ENCODE measurements around the gene BUB3.
"Not testable (repeated sequence)": the region's sequence is repeated elsewhere in the genome, so short reads cannot be mapped to it uniquely, and the experiment has no call there.

BUB3 gene

DNA sequence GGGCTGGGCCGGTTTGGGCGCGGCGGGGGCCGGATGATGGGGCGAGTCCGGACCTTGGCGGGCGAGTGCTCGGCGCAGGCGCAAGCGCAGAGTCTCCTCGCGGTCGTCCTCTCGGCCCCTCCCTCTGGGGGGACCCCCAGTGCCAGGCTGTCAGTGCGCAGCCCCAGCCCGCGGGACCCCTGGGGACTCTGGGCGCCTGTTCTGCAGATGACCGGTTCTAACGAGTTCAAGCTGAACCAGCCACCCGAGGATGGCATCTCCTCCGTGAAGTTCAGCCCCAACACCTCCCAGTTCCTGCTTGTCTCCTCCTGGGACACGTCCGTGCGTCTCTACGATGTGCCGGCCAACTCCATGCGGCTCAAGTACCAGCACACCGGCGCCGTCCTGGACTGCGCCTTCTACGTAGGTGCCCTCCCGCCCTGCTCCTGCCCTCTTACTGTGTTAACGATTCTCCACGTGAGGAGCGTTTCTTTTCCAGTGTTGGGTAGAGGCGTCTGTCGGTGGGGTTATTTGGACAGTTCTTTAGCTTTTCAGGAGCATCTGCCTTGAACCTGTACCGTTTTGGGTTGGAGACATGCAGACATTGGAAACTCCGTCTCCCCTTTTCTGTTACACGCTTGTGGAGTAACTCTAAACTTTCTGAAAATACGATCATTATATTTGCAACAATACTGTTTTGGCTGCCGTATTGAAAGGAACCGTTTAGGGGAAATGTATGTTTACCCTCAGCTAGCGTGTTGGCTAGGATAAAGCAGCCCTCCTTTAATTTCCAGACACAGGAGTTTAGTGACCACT is 706 bp downstream of the BUB3 start:
- peak; percentile 74 for DNase-seq

DNA sequence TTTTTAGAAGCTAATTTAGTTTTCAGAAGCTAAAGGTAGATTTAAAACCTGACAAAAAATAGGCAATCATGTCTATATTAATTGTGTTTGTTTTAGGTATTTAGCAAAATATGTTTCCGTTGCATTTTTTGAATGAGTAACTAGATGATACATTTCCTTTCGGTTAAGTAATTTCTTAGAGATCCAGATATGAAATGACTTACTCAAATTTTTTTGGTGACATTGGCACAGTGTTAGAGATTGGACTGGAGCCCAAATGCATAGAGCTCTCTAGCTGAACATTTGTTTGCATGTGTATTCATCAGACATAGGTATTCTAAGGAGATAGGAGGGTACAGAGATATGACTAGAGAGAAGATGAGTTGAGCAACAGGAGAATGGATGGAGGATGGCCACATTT is 1.9 kb downstream of the BUB3 start:
- no peak for DNase-seq

- no peak for DNase-seq
Measured at GRCh38 chr10:123157210-123157609, 3.0 kb downstream of the BUB3 start.

DNA sequence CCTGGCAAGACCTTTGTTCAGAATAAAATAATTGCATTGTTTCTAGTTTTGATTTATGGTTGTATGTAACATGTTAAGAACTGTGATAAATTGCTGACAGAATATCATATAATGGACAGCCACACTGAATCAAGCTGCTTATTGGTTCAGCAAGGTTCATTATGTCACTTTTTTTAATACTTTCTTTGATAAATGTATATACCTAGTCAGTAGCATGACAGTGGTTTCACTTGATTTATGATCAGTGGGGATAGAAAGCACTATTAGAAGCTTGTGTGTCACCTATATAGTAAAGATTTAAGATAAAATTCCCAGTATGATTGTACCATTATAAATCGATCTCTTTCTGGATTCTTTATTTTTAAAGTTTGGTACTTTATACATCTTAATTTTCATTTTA is 4.5 kb downstream of the BUB3 start:
- DNase-seq: no peak

- no peak for DNase-seq
Measured at GRCh38 chr10:123160311-123160980, 6.2 kb downstream of the BUB3 start.

DNA sequence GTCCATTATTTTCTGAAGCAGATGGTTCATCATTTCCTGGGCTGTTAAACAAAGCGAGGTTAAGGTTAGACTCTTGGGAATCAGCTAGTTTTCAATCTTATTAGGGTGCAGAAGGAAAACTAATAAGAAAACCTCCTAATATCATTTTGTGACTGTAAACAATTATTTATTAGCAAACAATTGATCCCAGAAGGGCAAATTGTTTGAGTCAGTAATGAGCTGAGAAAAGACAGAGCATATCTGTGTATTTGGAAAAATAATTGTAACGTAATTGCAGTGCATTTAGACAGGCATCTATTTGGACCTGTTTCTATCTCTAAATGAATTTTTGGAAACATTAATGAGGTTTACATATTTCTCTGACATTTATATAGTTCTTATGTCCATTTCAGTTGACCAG is 10.1 kb downstream of the BUB3 start:
- DNase-seq: no peak

- DNase-seq: no peak
Measured at GRCh38 chr10:123165445-123166072, 11.4 kb downstream of the BUB3 start.

GRCh38 chr10:123166618-123167017 is 12.4 kb downstream of the BUB3 start:
- no peak for DNase-seq

DNA sequence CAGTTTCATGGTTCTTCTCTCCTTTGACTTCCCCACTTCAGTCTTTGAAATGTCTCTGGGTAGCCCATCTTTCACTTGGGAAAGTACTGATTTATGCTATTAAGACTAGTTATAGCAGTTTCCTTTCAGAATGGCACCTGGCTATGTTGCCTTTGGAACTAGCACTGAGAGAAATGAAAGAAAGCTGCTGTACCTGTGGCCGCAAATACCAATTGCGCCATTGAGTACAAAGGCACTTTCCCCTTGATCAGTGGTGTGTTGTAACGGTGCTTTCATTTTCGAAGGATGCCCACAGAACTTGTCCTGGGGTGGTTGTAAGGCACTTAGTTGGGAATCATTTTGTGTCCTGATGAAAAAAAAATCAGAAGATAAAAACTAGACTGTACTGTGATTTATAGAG is 16.8 kb downstream of the BUB3 start:
- no peak for DNase-seq

- not testable (repeated sequence) for DNase-seq
Measured at GRCh38 chr10:123171616-123172015, 17.4 kb downstream of the BUB3 start.

DNA sequence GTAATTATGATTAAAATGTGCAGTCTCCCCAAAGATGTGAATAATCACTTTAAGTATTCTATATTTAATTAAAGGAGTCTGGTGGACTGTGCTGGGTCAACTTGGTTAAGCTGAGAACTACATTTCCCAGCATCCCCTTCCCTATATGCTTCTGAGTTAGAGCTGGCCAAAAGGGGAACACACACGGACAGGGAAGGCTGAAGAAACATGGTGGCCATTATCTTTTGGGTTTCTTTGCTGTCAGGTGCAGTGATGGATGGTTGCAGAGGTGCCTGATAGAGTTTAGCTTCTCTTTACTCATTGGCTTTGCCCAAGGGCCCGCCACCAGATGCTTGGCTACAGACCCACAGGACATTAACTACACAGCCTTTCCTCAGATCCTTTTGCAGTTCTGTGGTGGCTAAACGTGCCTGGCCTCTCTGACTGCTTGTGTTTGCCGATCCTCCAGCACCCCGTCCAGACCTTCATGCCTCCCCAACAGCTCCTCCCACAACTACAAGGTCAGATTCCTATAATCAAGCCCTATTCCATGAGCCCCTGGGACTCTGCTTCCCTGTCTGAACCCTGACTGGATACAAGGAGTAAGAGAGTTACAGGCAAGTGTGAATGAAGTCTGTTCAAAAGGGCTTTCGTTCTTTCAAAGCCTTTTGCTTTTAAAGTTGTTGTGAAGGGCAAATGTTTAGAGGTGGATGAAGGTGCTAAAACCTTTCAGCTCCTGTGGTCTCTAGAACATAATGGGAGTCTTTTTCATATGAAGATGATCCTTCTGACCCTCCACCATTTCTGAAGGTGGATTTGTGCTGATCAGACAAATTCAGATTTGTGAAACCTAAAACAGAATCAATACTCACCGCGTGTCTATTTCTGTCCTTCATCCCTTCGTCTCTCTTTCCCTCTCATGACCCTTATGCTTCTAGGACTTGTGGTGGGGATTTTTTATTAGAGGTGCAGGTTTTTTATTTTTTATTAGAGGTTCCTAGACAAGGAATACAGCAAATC is 21.5 kb downstream of the BUB3 start:
- DNase-seq: no peak

DNA sequence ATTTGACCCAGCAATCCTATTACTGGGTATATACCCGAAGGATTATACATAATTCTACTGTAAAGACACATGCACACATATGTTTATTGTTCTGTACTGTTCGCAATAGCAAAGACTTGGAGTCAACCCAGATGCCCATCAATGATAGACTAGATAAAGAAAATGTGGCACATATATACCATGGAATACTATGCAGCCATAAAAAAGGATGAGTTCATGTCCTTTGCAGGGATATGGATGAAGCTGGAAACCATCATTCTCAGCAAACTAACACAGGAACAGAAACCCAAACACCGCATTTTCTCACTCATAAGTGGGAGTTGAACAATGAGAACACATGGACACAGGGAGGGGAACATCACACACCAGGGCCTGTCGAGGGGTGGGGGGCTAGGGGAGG is 24.2 kb downstream of the BUB3 start:
- not testable (repeated sequence) for DNase-seq

GRCh38 chr10:123180101-123181090 is 26.2 kb downstream of the BUB3 start:
- DNase-seq: no peak

GRCh38 chr10:123183724-123184123 is 29.5 kb downstream of the BUB3 start:
- DNase-seq: no peak

DNA sequence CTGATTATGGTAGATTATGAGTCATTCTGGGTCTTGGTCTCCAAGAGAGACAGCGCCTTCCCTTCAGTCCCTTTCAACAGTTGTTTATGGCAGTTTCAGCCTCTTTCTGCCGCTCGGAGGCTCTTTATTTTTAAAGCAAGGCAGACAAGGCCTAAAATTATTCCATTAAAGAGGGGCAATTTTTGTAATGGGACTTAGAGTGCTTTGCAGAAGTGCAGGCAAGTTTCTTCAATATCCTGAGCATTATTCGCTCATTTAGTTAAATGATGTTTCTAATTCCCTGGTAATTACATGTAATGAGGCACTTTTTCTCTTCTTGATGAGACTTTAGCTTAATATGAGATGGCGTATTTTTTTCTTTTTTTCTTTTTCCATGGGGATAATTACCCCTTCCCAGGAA is 33.6 kb downstream of the BUB3 start:
- DNase-seq: no peak

DNA sequence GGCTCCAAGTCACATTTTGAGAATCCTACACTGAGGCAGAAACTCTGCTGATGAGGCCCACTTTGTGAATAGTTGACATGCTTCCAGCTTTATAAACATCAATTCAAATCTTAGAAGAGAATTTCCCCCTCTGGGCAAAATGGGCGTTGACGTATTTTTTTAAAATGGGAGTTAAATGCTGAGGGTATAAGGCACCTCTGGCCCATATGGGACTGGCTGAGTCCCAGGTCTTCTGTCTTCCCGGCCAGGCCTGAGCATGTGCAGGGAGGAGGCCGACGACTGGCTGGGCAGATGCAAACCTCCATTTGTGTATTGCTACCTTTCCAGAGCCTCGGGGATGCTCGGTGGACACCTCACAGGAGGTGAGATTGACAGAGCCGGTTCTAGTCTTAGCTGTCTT is 37.7 kb downstream of the BUB3 start:
- DNase-seq: no peak

GRCh38 chr10:123194056-123194455 is 39.9 kb downstream of the BUB3 start:
- DNase-seq: no peak

DNA sequence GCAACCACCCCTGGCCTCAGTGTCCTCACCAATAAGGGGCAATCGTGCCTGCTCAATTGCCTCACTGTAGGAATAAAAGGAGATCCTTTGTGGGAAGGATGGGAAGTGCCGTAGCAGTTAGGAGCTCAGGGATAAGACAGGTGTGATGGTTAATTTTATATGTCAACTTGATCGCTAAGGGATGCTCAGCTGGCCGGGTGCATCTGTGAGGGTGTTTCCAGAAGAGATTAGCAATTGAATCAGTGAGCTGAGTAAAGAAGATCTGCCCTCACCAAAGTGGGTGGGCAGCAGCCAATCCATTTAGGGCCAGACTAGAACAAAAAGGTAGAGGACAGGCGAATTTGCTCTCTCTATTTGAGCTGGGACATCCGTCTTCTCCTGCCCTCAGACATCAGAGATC is 46.3 kb downstream of the BUB3 start:
- DNase-seq: no peak

DNA sequence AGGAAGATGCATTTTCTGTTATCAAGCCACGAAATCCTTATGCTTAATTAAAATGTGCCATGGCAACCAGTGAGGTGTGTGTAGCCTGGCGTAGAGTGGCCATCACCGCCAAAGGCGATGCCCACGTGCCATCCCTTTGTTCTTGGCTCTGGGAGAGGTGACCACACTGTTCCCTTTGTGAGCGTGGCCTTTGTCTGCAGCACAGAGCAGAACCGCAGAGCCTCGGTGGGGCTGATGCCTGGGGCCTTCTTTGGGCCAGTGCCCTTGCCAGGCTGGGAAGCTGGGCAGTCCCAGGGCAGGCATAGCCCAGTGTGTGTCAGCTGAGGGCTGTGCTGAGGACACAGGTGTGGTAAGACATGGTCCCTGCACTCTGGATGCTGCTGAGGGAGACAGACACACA is 48.3 kb downstream of the BUB3 start:
- DNase-seq: no peak

- no peak for DNase-seq
Measured at GRCh38 chr10:123203393-123204126, 49.4 kb downstream of the BUB3 start.

GRCh38 chr10:123204127-123204461 is 49.9 kb downstream of the BUB3 start:
- no peak for DNase-seq
